Psoas muscle (tissue), 8 donors: Measurements from ENCODE around the gene HIP1. TPM values are rescaled to one million over a fixed set of nuclear protein-coding genes. Genes with fewer than 3 reads are reported as not detected.
"Not testable (repeated sequence)": the region's sequence is repeated elsewhere in the genome, so short reads cannot be mapped to it uniquely, and the experiment has no call there.

Experiments
- ATAC-seq, 4 donors: fragments of 200-7000 bp; cut with Tn5 transposase; one replicate each; pipeline ENCODE4 v1.9.1; 2020; ENCODE audit warnings: moderate library complexity in 3 of 4, mild to moderate bottlenecking in 2 of 4
- DNase-seq, 2 donors: peaks; one replicate each; pipeline ENCODE4 v3.0.0-alpha.2; 2020
- H3K27ac ChIP-seq: fragments of 200-600 bp; one replicate; pipeline ENCODE4 v1.8.0; 2022
- H3K27me3 ChIP-seq, 3 donors: fragments of 200-600 bp in 1 of 3; one replicate each; pipeline versions ENCODE4 v1.6.1 to v1.8.0; 2013 to 2022; ENCODE audit warnings: low read length in 2 of 3, mild to moderate bottlenecking in 2 of 3, moderate library complexity in 1 of 3; ENCODE audit not compliant: insufficient read depth in 3 of 3
- H3K36me3 ChIP-seq, 2 donors: fragments of 200-600 bp in 1 of 2; one replicate each; pipeline versions ENCODE4 v1.6.1 to v1.8.0; 2013 to 2022; ENCODE audit warnings: low read depth in 1 of 2, mild to moderate bottlenecking in 1 of 2, moderate library complexity in 1 of 2; ENCODE audit not compliant: insufficient read depth in 1 of 2
- H3K4me1 ChIP-seq: fragments of 200-600 bp; one replicate; pipeline ENCODE4 v1.8.0; 2022
- H3K4me3 ChIP-seq: fragments of 200-600 bp; one replicate; pipeline ENCODE4 v1.8.0; 2022; ENCODE audit warnings: mild to moderate bottlenecking
- H3K9me3 ChIP-seq: fragments of 200-600 bp; one replicate; pipeline ENCODE4 v1.8.0; 2022
- WGBS, 3 donors: extraction: QIAGEN DNeasy Blood & Tissue Kit; methylation state at CpG; one replicate each; pipeline versions ENCODE4 v1.1.6 to v1.1.7; 2013; 5-methylcytosine and 5-hydroxymethylcytosine counted together
- intact Hi-C, 2 donors: fragments of 100-400 bp; cut with DNase I; formaldehyde crosslinking; loops; one replicate each; pipeline versions ENCODE4 v1.11.0 to v1.14.2; 2022
- polyA plus RNA-seq, 3 donors: library from polyadenylated mRNA; stranded (reverse); fragments of 200-250 nt; gene quantifications; one replicate each; pipeline ENCODE4 v1.2.3, GENCODE V29; 2013
- total RNA-seq, 4 donors: library from RNA; stranded (reverse); fragmentation: NEBNext Ultra II Directional in 2 of 4; extraction: Animal tissue kit (Norgen Biotek cat#: 25700) in 2 of 4; gene quantifications; one replicate each; pipeline versions ENCODE4 v1.2.1 to v1.2.4, GENCODE V29; 2021 to 2023
- TF ChIP-seq, protein P1 (sequence below): fragments of 200-600 bp; IDR thresholded peaks from one replicate; pipeline ENCODE4 v1.8.0; 2022; ENCODE audit warnings: antibody characterized with exemption
- donor health status: healthy with polysubstance abuse.
- donor health status: DM: no; HTN: no; CAD: no; lungs with moderate emphysema.
- donor health status: Bipolar disorder and iron deficiency.
- donor health status: healthy.
- donor health status: DM: yes; HTN: yes; CAD: no.
- donor health status: DM: no; HTN: no; CAD: no.
- donor health status: DM: no; HTN: no; CAD: no.
- donor health status: DM: yes; HTN: yes; CAD: no.

The HIP1 gene
- total and polyA plus RNA-seq, 7 donors = 2.5 to 11.9 (median 5.4) TPM

DNA sequence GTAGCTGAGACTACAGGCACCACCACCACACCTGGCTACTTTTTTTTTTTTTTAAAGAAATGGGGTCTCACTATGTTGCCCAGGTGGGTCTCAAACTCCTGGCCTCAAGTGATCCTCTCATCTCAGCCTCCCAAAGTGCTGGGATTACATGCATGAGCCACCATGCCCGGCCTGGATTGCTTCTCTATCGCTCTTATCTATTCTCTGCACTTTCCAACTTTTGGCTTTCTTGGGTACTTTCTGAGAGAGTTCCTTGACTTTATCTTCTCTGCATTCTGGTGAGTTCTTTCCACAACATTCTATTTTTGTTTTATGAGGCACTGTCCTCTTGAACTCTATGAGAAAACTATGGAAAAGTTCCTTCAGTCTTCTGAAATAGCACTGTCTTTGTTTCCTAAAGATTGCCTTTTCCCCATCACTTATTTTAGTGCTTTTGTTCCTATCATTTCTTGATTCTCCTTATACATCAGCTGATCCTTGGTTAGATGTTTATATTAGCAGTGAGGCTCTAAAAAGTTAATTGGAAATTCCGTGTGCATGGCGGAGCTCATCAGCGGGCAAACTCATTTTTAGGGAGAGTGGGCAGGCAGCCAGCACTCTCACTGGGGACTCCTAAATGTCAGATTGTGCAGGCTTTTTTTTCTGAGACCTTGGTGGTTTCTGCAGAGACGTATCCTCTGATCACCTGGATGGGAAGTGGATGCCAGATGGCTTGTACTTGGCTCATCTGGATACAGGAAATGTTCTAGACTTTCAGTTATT, 43.9 kb downstream of the HIP1 start:
- WGBS, 3 donors = 71 to 75% (median 74%) methylated on average over 6 of the region's 6 CpGs

DNA sequence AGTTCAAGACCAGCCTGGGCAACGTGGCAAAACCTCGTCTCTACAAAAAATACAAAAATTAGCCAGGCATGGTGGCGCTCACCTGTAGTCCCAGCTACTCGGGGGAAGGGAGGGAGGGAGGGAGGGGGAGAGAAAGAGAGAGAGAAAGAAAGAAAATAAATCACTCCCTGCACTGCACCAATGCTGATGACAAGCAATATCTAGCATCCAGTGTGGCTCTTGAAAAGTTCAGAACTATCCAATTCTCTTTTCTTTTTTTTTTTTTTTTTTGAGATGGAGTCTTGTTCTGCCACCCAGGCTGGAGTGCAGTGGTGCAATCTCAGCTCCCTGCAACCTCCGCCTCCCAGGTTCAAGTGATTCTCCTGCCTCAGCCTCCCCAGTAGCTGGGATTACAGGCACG, 45.1 kb downstream of the HIP1 start:
- ATAC-seq, H3K4me3 ChIP-seq, DNase-seq, H3K27ac ChIP-seq, H3K9me3 ChIP-seq, H3K36me3 ChIP-seq, intact Hi-C loops, H3K27me3 ChIP-seq, H3K4me1 ChIP-seq: not testable (repeated sequence)
- WGBS, 3 donors = 94 to 95% (median 94%) methylated on average over 6 of the region's 6 CpGs

More for the DNA sequence above, 43.9 kb downstream of the HIP1 start:
- no peaks in the 10 kb centered on the region for H3K4me1 ChIP-seq
- no peak for ATAC-seq
- H3K4me3 ChIP-seq = no peak overlapping the region
- no peaks in the 10 kb centered on the region for H3K27me3 ChIP-seq
- no peaks in the 10 kb centered on the region for H3K9me3 ChIP-seq
- DNase-seq = no peak
- H3K27ac ChIP-seq = no peak overlapping the region
- TF ChIP-seq, protein P1, sequence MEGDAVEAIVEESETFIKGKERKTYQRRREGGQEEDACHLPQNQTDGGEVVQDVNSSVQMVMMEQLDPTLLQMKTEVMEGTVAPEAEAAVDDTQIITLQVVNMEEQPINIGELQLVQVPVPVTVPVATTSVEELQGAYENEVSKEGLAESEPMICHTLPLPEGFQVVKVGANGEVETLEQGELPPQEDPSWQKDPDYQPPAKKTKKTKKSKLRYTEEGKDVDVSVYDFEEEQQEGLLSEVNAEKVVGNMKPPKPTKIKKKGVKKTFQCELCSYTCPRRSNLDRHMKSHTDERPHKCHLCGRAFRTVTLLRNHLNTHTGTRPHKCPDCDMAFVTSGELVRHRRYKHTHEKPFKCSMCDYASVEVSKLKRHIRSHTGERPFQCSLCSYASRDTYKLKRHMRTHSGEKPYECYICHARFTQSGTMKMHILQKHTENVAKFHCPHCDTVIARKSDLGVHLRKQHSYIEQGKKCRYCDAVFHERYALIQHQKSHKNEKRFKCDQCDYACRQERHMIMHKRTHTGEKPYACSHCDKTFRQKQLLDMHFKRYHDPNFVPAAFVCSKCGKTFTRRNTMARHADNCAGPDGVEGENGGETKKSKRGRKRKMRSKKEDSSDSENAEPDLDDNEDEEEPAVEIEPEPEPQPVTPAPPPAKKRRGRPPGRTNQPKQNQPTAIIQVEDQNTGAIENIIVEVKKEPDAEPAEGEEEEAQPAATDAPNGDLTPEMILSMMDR = no peak
- intact Hi-C loops = no loop called here
- H3K36me3 ChIP-seq = no peaks in the 10 kb centered on the region

DNA sequence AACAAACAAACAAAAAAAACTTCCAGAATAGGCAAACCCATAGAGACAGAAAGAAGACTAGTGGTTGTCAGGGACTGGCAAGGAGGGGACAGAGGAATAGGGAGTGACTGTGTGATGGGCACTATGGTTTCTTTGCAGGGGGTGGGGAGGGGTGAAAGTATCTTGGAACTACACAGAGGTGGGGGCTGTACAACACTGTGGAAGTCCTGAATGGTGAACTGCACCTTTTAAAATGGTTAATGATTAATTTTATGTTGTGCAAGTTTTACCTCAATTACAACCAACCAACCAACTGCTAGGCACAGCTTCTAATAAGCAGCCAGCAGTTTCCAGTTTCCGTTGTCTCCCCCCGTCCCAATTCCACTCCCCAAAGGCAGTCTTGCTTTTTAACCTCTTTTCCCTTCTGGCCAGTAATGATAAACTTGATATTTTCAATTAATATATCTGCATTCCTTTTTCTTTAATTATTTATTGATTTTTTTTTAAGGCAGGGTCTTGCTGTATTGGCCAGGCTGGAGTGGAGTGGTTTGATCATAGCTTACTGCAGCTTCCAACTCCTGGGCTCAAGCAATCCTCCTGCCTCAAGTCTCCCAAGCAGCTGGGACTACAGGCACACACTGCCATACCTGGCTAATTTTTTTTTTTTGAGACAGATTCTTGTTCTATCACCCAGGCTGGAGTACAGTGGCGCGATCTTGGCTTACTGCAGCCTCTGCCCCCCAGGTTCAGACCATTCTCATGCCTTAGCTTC, 46.8 kb downstream of the HIP1 start:
- no peak overlapping the region for H3K4me3 ChIP-seq
- TF ChIP-seq, protein P1 = no peak
- 83 to 92% (median 88%) methylated on average over 4 of the region's 4 CpGs for WGBS, 3 donors
- H3K4me1 ChIP-seq = no peaks in the 10 kb centered on the region
- H3K27ac ChIP-seq = no peak overlapping the region
- DNase-seq (no peak), ATAC-seq (no peak)
- no peaks in the 10 kb centered on the region for H3K9me3 ChIP-seq
- intact Hi-C loops = no loop called here
- no peaks in the 10 kb centered on the region for H3K36me3 ChIP-seq
- peaks cover 0 to 11% (median 3%) of the 10 kb centered on the region in 3 donors for H3K27me3 ChIP-seq

- Histone ChIP-seq H3K4me1 (no peaks in the 10 kb centered on the region), H3K27ac (no peak overlapping the region), H3K27me3 (peaks cover 0 to 11% (median 3%) of the 10 kb centered on the region in 3 donors), H3K36me3 (no peaks in the 10 kb centered on the region), H3K4me3 (no peak overlapping the region), H3K9me3 (no peaks in the 10 kb centered on the region)
- DNase-seq (no peak), ATAC-seq (no peak)
- TF ChIP-seq, protein P1 = no peak
- intact Hi-C loops = no loop called here
- 69 to 81% (median 72%) methylated on average over 5 of the region's 5 CpGs for WGBS, 3 donors
These were observed 48.6 kb downstream of the HIP1 start for GRCh38 chr7:75690121-75690523.
